B cell (primary cell): Measurements from ENCODE around the gene NEXMIF. TPM values are rescaled to one million over a fixed set of nuclear protein-coding genes. Genes with fewer than 3 reads are reported as not detected.

Source experiments
- ATAC-seq: fragments of 200-7000 bp; cut with Tn5 transposase; one replicate; pipeline ENCODE4 v1.10.0; 2021; ENCODE audit warnings: low read depth, mild to moderate bottlenecking, moderate number of reproducible peaks, moderate library complexity
- CTCF ChIA-PET: fragments of 350-600 bp; sonication (Branson Sonifier 250); formaldehyde crosslinking; loops from one replicate; lab custom pipeline; 2021; ENCODE audit warnings: antibody characterized with exemption, inconsistent platforms; lab: Charles Lee
- POLR2A ChIA-PET: fragments of 350-600 bp; sonication (Branson Sonifier 250); formaldehyde crosslinking; loops from one replicate; lab custom pipeline; 2021; ENCODE audit warnings: antibody characterized with exemption; lab: Charles Lee
- DNase-seq: peaks from one replicate; pipeline ENCODE4 v3.0.0; 2013
- H2AFZ ChIP-seq: 2 replicates; pipeline ENCODE4 v1.6.1; 2012; ENCODE audit warnings: mild to moderate bottlenecking, low read depth, low read length; ENCODE audit not compliant: insufficient read depth, poor library complexity, severe bottlenecking
- H3K27ac ChIP-seq, 2 donors: 1 replicate in 1 of 2; 2 replicates in 1 of 2; pipeline ENCODE4 v1.5.1; 2012 to 2013; ENCODE audit warnings: low read length in 2 of 2, mild to moderate bottlenecking in 2 of 2, moderate library complexity in 1 of 2
- H3K27me3 ChIP-seq, 4 experiments: fragments of 200-600 bp in 1 of 4; sonication (generic) in 1 of 4; replicated peaks in 1 of 4; 1 replicate in 2 of 4; 2 replicates in 2 of 4; pipeline versions ENCODE4 v1.6.1 to v1.7.0; 2013 to 2016; ENCODE audit warnings: low read length in 3 of 4, mild to moderate bottlenecking in 2 of 4, mixed read lengths in 1 of 4, moderate library complexity in 1 of 4; ENCODE audit not compliant: insufficient read depth in 4 of 4, control insufficient read depth in 3 of 4; ENCODE audit errors: control extremely low read depth in 1 of 4
- H3K36me3 ChIP-seq, 2 experiments: replicated peaks in 1 of 2; 1 replicate in 1 of 2; 2 replicates in 1 of 2; pipeline versions ENCODE4 v1.6.1 to v1.7.1; 2013; ENCODE audit warnings: low read length in 1 of 2; ENCODE audit not compliant: insufficient read depth in 2 of 2, control insufficient read depth in 1 of 2; ENCODE audit errors: control extremely low read depth in 1 of 2, extremely low read depth in 1 of 2
- H3K4me1 ChIP-seq, 2 donors: fragments of 200-600 bp in 1 of 2; sonication (generic) in 1 of 2; 1 replicate in 1 of 2; 2 replicates in 1 of 2; pipeline versions ENCODE4 v1.5.1 to v1.6.1; 2013 to 2017; ENCODE audit warnings: low read length in 2 of 2; ENCODE audit not compliant: control insufficient read depth in 2 of 2, insufficient read depth in 2 of 2
- H3K4me2 ChIP-seq: replicated peaks from 2 replicates; pipeline ENCODE3; 2012; ENCODE audit warnings: mild to moderate bottlenecking, low read depth, low read length; ENCODE audit not compliant: poor library complexity, severe bottlenecking
- H3K4me3 ChIP-seq, 5 experiments: fragments of 200-600 bp in 1 of 5; sonication (generic) in 1 of 5; 1 replicate in 3 of 5; 2 replicates in 2 of 5; pipeline versions ENCODE4 v1.5.1 to v1.7.0; 2011 to 2016; ENCODE audit warnings: low read length in 4 of 5, mild to moderate bottlenecking in 4 of 5, low read depth in 2 of 5, control low read depth in 1 of 5, moderate library complexity in 1 of 5; ENCODE audit not compliant: insufficient read depth in 1 of 5; ENCODE audit errors: control extremely low read depth in 1 of 5, extremely low read depth in 1 of 5
- H3K79me2 ChIP-seq: fragments of 200-600 bp; sonication (generic); one replicate; pipeline ENCODE4 v1.6.0; 2016; ENCODE audit warnings: low read length; ENCODE audit not compliant: control insufficient read depth, insufficient read depth
- H3K9ac ChIP-seq: fragments of 200-600 bp; sonication (generic); 2 replicates; pipeline ENCODE4 v1.6.1; 2017; ENCODE audit warnings: mild to moderate bottlenecking, low read length, moderate library complexity
- H3K9me3 ChIP-seq, 3 donors: one replicate each; pipeline versions ENCODE4 v1.6.1 to v1.7.1; 2013; ENCODE audit warnings: low read length in 2 of 3; ENCODE audit not compliant: control insufficient read depth in 2 of 3, insufficient read depth in 1 of 3; ENCODE audit errors: control extremely low read depth in 1 of 3
- H4K20me1 ChIP-seq: 2 replicates; pipeline ENCODE4 v1.6.0; 2012; ENCODE audit warnings: mild to moderate bottlenecking, low read length; ENCODE audit not compliant: insufficient read depth, control insufficient read depth, poor library complexity, severe bottlenecking
- H3K27ac Mint-ChIP-seq: one replicate; pipeline ENCODE4 v1.8.0; 2021; ENCODE audit warnings: mixed read lengths
- H3K27me3 Mint-ChIP-seq: one replicate; pipeline ENCODE4 v1.8.0; 2021; ENCODE audit warnings: mixed read lengths
- H3K4me1 Mint-ChIP-seq: one replicate; pipeline ENCODE4 v1.8.0; 2021; ENCODE audit warnings: mixed read lengths
- H3K4me3 Mint-ChIP-seq: one replicate; pipeline ENCODE4 v1.8.0; 2021; ENCODE audit warnings: mixed read lengths
- H3K9me3 Mint-ChIP-seq: one replicate; pipeline ENCODE4 v1.8.0; 2022; ENCODE audit warnings: mixed read lengths; ENCODE audit not compliant: insufficient read depth
- EZH2 ChIP-seq: IDR thresholded peaks from 2 replicates; pipeline ENCODE4 v1.6.1; 2012; ENCODE audit warnings: borderline replicate concordance, low read depth, mild to moderate bottlenecking, moderate library complexity, low read length; ENCODE audit not compliant: insufficient read depth, poor library complexity, severe bottlenecking
- WGBS: methylation state at CpG from one replicate; pipeline ENCODE4 v1.1.5; 2013; ENCODE audit warnings: missing lambda C conversion rate; ENCODE audit not compliant: insufficient coverage; 5-methylcytosine and 5-hydroxymethylcytosine counted together
- intact Hi-C: fragments of 100-400 bp; cut with micrococcal nuclease; formaldehyde crosslinking; loops from one replicate; pipeline ENCODE4 v1.10.0; 2022
- polyA plus RNA-seq: library from polyadenylated mRNA; depleted of rRNA; stranded (reverse); fragments of >200 nt; gene quantifications from 2 replicates; pipeline ENCODE4 v1.2.3, GENCODE V29; 2012
- total RNA-seq, 2 donors: library from RNA; stranded (reverse); fragments of 120-200 nt in 1 of 2; gene quantifications; 1 replicate in 1 of 2; 2 replicates in 1 of 2; pipeline versions ENCODE4 v1.2.3 to v1.2.4, GENCODE V29; 2013 to 2022
- TF ChIP-seq, protein P1 (sequence below): fragments of 200-600 bp; IDR thresholded peaks from one replicate; pipeline ENCODE4 v1.8.0; 2022; ENCODE audit warnings: antibody characterized with exemption, mild to moderate bottlenecking

The NEXMIF gene
- total and polyA plus RNA-seq, 2 donors (not counting 1 experiment from before 2014, with no cell fraction given): 0.18 to 2.5 TPM

DNA sequence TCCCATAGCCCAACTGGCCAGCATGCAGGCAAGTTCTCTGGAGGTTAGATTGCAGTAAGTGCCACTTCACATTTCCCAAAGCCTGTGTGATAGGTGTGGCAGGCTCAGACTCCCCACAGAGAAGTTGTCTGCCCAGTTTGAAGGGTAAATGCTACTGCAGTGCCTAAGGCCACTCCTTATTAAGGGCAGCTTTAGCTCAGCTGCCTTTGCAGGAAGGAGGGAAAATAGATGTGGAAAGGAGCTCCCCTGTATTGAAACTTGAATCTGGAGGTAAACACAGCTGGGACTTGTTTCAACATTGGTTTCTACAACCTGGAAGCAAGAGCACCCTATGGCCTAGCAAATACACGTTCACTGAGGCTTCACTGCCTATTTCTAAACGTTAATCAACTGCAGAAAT is 22.4 kb downstream of the NEXMIF start:
- H3K27me3 Mint-ChIP-seq: peaks cover 4% of the 10 kb centered on the region
- no peak overlapping the region for H3K27ac ChIP-seq
- TF ChIP-seq, protein P1, sequence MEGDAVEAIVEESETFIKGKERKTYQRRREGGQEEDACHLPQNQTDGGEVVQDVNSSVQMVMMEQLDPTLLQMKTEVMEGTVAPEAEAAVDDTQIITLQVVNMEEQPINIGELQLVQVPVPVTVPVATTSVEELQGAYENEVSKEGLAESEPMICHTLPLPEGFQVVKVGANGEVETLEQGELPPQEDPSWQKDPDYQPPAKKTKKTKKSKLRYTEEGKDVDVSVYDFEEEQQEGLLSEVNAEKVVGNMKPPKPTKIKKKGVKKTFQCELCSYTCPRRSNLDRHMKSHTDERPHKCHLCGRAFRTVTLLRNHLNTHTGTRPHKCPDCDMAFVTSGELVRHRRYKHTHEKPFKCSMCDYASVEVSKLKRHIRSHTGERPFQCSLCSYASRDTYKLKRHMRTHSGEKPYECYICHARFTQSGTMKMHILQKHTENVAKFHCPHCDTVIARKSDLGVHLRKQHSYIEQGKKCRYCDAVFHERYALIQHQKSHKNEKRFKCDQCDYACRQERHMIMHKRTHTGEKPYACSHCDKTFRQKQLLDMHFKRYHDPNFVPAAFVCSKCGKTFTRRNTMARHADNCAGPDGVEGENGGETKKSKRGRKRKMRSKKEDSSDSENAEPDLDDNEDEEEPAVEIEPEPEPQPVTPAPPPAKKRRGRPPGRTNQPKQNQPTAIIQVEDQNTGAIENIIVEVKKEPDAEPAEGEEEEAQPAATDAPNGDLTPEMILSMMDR: no peak
- no peak for TF ChIP-seq EZH2
- H3K4me1 Mint-ChIP-seq: no peaks in the 10 kb centered on the region
- CTCF ChIA-PET: no interaction called here
- no CpG with 5 or more reads among the region's 2 CpGs for WGBS
- no peak overlapping the region for H2AFZ ChIP-seq
- no peak overlapping the region for H3K9ac ChIP-seq
- POLR2A ChIA-PET: no interaction called here
- no peaks in the 10 kb centered on the region for H3K79me2 ChIP-seq
- H3K36me3 ChIP-seq: no peaks in the 10 kb centered on the region
- H3K27ac Mint-ChIP-seq: no peak overlapping the region
- no peak overlapping the region for H3K4me2 ChIP-seq
- H3K4me3 ChIP-seq: no peak overlapping the region
- H3K9me3 ChIP-seq: no peaks in the 10 kb centered on the region
- H3K27me3 ChIP-seq: no peaks in the 10 kb centered on the region
- no peak overlapping the region for H3K4me3 Mint-ChIP-seq
- no peaks in the 10 kb centered on the region for H3K9me3 Mint-ChIP-seq
- no peaks in the 10 kb centered on the region for H4K20me1 ChIP-seq
- intact Hi-C loops: no loop called here
- H3K4me1 ChIP-seq: no peaks in the 10 kb centered on the region
- no peak for DNase-seq
- no peak for ATAC-seq

DNA sequence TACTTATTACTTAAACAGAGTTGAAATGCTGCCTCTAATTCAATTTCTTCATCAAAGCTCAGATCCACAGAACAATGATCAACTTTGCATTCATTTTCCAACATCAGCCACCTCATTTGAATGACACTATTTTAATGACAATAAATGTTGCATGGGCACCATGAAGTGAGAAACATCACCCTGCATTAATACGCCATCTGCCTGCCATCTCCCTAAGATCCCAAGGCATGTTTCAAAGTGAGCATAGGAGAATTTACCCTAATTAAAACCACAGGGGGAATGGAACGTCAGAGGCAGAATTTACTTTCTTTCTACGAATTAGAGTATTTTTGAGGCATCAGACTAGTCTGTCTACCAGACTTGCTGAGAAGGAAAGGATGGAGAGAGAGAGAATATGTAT is 32.7 kb downstream of the NEXMIF start:
- Mint-ChIP-seq H3K4me1 (peaks cover 4% of the 10 kb centered on the region), H3K9me3 (no peaks in the 10 kb centered on the region), H3K27me3 (no peaks in the 10 kb centered on the region), H3K27ac (no peak overlapping the region), H3K4me3 (no peak overlapping the region)
- ChIA-PET POLR2A (no interaction called here), CTCF (no interaction called here)
- H4K20me1 ChIP-seq: no peaks in the 10 kb centered on the region
- ATAC-seq: no peak
- WGBS: no CpG with 5 or more reads among the region's 3 CpGs
- H3K79me2 ChIP-seq: no peaks in the 10 kb centered on the region
- H3K9ac ChIP-seq: no peak overlapping the region
- no peak for DNase-seq
- intact Hi-C loops: no loop called here
- no peaks in the 10 kb centered on the region for H3K27me3 ChIP-seq
- H2AFZ ChIP-seq: no peak overlapping the region
- no peak overlapping the region for H3K4me2 ChIP-seq
- H3K4me1 ChIP-seq: no peaks in the 10 kb centered on the region
- no peaks in the 10 kb centered on the region for H3K9me3 ChIP-seq
- no peaks in the 10 kb centered on the region for H3K36me3 ChIP-seq
- no peak overlapping the region for H3K4me3 ChIP-seq
- TF ChIP-seq, protein P1: no peak
- TF ChIP-seq EZH2: no peak
- no peak overlapping the region for H3K27ac ChIP-seq
